A204.1 (cell line): ENCODE results near the gene NEAT1.
"Not testable (repeated sequence)": the region's sequence is repeated elsewhere in the genome, so short reads cannot be mapped to it uniquely, and the experiment has no call there.

Experiments
- FAIRE-seq: peaks from 2 replicates; lab custom pipeline; 2012; peaks lifted over from hg19 to GRCh38; lab: Jason Lieb, UNC

Gene NEAT1

GRCh38 chr11:65452806-65453490 is 30.4 kb downstream of the NEAT1 start:
- no peak for FAIRE-seq

- no peak for FAIRE-seq
Observed at GRCh38 chr11:65454311-65454695, 31.7 kb downstream of the NEAT1 start.

- no peak for FAIRE-seq
Observed at GRCh38 chr11:65454696-65455456, 32.3 kb downstream of the NEAT1 start.

GRCh38 chr11:65456418-65456817 is 33.8 kb downstream of the NEAT1 start:
- FAIRE-seq = no peak

- FAIRE-seq = no peak
Observed at GRCh38 chr11:65459552-65459951, 37.0 kb downstream of the NEAT1 start.

- FAIRE-seq = not testable (repeated sequence)
Observed at GRCh38 chr11:65465471-65465870, 42.9 kb downstream of the NEAT1 start.

GRCh38 chr11:65467306-65467705 is 44.7 kb downstream of the NEAT1 start:
- not testable (repeated sequence) for FAIRE-seq

- no peak for FAIRE-seq
Observed at GRCh38 chr11:65468874-65469333, 46.3 kb downstream of the NEAT1 start.

- no peak for FAIRE-seq
Observed at GRCh38 chr11:65470433-65471049, 47.9 kb downstream of the NEAT1 start.

- FAIRE-seq = no peak
Observed at GRCh38 chr11:65471447-65471891, 48.9 kb downstream of the NEAT1 start.

GRCh38 chr11:65472588-65473277 is 50.1 kb downstream of the NEAT1 start:
- FAIRE-seq = not testable (repeated sequence)

- FAIRE-seq = no peak
Observed at GRCh38 chr11:65473278-65473860, 50.8 kb downstream of the NEAT1 start.

- no peak for FAIRE-seq
Observed at GRCh38 chr11:65474864-65475263, 52.3 kb downstream of the NEAT1 start.

GRCh38 chr11:65476632-65477148 is 54.1 kb downstream of the NEAT1 start:
- FAIRE-seq = no peak

GRCh38 chr11:65477149-65477965 is 54.8 kb downstream of the NEAT1 start:
- FAIRE-seq = peak; percentile 3

GRCh38 chr11:65478388-65479183 is 56.0 kb downstream of the NEAT1 start:
- FAIRE-seq = no peak

GRCh38 chr11:65479184-65480145 is 56.9 kb downstream of the NEAT1 start:
- no peak for FAIRE-seq

- no peak for FAIRE-seq
Observed at GRCh38 chr11:65482306-65482850, 59.8 kb downstream of the NEAT1 start.

GRCh38 chr11:65485920-65486219 is 63.3 kb downstream of the NEAT1 start:
- FAIRE-seq = no peak
